Measurements from ENCODE around the gene MMP12.

MMP12 gene

GRCh38 chr11:102900346-102900745, 25.6 kb upstream of the MMP12 start:
- Histone ChIP-seq H2AFZ (ENCODE audit: low read depth, low read length) (no peak overlapping the region), H3K27ac (ENCODE audit: low read length) (no peak overlapping the region), H3K9me3 (ENCODE audit: insufficient read depth, low read length) (no peaks in the 10 kb centered on the region), H3K79me2 (ENCODE audit: low read length) (no peaks in the 10 kb centered on the region), H3K9ac (ENCODE audit: low read length) (no peak overlapping the region), H3K4me1 (ENCODE audit: low read length) (no peaks in the 10 kb centered on the region), H3K27me3 (ENCODE audit: low read depth, low read length) (no peaks in the 10 kb centered on the region), H3K36me3 (replicated peaks; ENCODE audit: low read depth, low read length) (no peaks in the 10 kb centered on the region), H3K4me3 (ENCODE audit: low read length) (no peak overlapping the region), H3K4me2 (ENCODE audit: low read length) (no peak overlapping the region), H4K20me1 (ENCODE audit: insufficient read depth, low read length) (no peaks in the 10 kb centered on the region)
- TF ChIP-seq EZH2phosphoT487 (IDR thresholded peaks at IDR 0.05; ENCODE audit: low read depth) (no peak), CTCF (IDR thresholded peaks at IDR 0.05; ENCODE audit: low read depth, low read length) (no peak)

GRCh38 chr11:102891736-102892135, 17.0 kb upstream of the MMP12 start:
- Histone ChIP-seq H3K27me3 (ENCODE audit: low read depth, low read length) (no peaks in the 10 kb centered on the region), H3K27ac (ENCODE audit: low read length) (no peak overlapping the region), H2AFZ (ENCODE audit: low read depth, low read length) (no peak overlapping the region), H3K79me2 (ENCODE audit: low read length) (no peaks in the 10 kb centered on the region), H3K36me3 (replicated peaks; ENCODE audit: low read depth, low read length) (no peaks in the 10 kb centered on the region), H3K4me3 (ENCODE audit: low read length) (no peak overlapping the region), H3K4me2 (ENCODE audit: low read length) (no peak overlapping the region), H4K20me1 (ENCODE audit: insufficient read depth, low read length) (no peaks in the 10 kb centered on the region), H3K9me3 (ENCODE audit: insufficient read depth, low read length) (no peaks in the 10 kb centered on the region), H3K4me1 (ENCODE audit: low read length) (no peaks in the 10 kb centered on the region), H3K9ac (ENCODE audit: low read length) (no peak overlapping the region)
- TF ChIP-seq EZH2phosphoT487 (IDR thresholded peaks at IDR 0.05; ENCODE audit: low read depth) (no peak), CTCF (IDR thresholded peaks at IDR 0.05; ENCODE audit: low read depth, low read length) (no peak)

DNA sequence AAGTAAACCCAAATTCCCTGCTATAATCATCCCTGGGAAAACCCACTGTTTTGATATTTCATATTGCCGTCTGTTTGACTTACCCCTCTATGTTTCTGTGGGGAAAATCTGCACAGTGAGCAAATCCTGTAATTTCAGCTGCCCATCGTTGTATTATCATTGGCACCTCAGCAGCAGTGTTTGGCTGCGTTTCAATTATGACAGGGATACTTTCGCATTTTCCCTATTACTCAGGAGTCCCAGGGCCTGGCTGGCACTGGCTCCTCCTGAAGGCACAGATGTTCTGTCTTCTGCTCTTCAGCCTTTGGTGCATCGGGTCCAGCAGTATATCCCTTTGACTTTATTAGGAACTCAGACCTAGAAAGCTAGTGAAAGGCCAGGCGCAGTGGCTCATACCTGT, 12.2 kb upstream of the MMP12 start:
- Histone ChIP-seq H3K27me3 (ENCODE audit: low read depth, low read length) (no peaks in the 10 kb centered on the region), H3K9ac (ENCODE audit: low read length) (no peak overlapping the region), H3K4me1 (ENCODE audit: low read length) (peaks cover 12% of the 10 kb centered on the region), H3K9me3 (ENCODE audit: insufficient read depth, low read length) (no peaks in the 10 kb centered on the region), H3K4me3 (ENCODE audit: low read length) (no peak overlapping the region), H3K27ac (ENCODE audit: low read length) (no peak overlapping the region), H3K79me2 (ENCODE audit: low read length) (no peaks in the 10 kb centered on the region), H3K4me2 (ENCODE audit: low read length) (no peak overlapping the region), H2AFZ (ENCODE audit: low read depth, low read length) (no peak overlapping the region), H3K36me3 (replicated peaks; ENCODE audit: low read depth, low read length) (no peaks in the 10 kb centered on the region), H4K20me1 (ENCODE audit: insufficient read depth, low read length) (no peaks in the 10 kb centered on the region)
- TF ChIP-seq CTCF (IDR thresholded peaks at IDR 0.05; ENCODE audit: low read depth, low read length) = no peak
- TF ChIP-seq EZH2phosphoT487 (IDR thresholded peaks at IDR 0.05; ENCODE audit: low read depth) = no peak

DNA sequence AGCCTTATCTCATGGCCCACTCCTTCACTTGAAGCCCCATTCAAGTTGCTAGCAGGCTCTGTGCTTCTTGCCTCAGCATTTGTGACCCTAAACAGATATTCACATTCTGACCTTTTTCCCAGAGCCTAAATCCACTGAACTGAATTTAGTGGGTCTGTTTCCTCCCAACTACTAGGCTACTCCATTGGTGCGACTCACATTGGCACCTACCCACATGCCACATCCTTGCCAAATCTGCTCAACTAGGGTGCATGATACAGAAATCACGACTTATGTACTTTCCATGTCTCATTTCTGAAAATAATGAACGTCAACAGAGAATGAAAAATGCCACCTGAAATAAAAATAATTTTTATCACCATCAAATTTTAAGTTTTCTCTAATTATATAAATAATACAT, 8.4 kb upstream of the MMP12 start:
- TF ChIP-seq EZH2phosphoT487 (IDR thresholded peaks at IDR 0.05; ENCODE audit: low read depth) = no peak
- TF ChIP-seq CTCF (IDR thresholded peaks at IDR 0.05; ENCODE audit: low read depth, low read length) = no peak
- no peaks in the 10 kb centered on the region for H4K20me1 ChIP-seq (ENCODE audit: insufficient read depth, low read length)
- H3K9ac ChIP-seq (ENCODE audit: low read length) = no peak overlapping the region
- no peak overlapping the region for H2AFZ ChIP-seq (ENCODE audit: low read depth, low read length)
- no peaks in the 10 kb centered on the region for H3K36me3 ChIP-seq (replicated peaks; ENCODE audit: low read depth, low read length)
- no peaks in the 10 kb centered on the region for H3K9me3 ChIP-seq (ENCODE audit: insufficient read depth, low read length)
- peak overlapping the region; percentile 45 for H3K4me2 ChIP-seq (ENCODE audit: low read length)
- H3K4me1 ChIP-seq (ENCODE audit: low read length) = peaks cover 14% of the 10 kb centered on the region
- no peak overlapping the region for H3K4me3 ChIP-seq (ENCODE audit: low read length)
- no peaks in the 10 kb centered on the region for H3K79me2 ChIP-seq (ENCODE audit: low read length)
- no peaks in the 10 kb centered on the region for H3K27me3 ChIP-seq (ENCODE audit: low read depth, low read length)
- peak overlapping the region; percentile 54 for H3K27ac ChIP-seq (ENCODE audit: low read length)
